Transverse colon (tissue), 3 donors: ENCODE measurements around the gene MFRP.

Source experiments
- POLR2A ChIP-seq: fragments of 450-650 bp; IDR thresholded peaks from one replicate; pipeline ENCODE4 v1.6.1; 2016; ENCODE audit warnings: antibody characterized with exemption, mild to moderate bottlenecking, moderate library complexity
- TF ChIP-seq, protein P1 (sequence below), 5 experiments: fragments of 200-600 bp in 3 of 5; fragments of 450-650 bp in 2 of 5; sonication (generic) in 3 of 5; IDR thresholded peaks; 1 replicate in 2 of 5; 2 replicates in 3 of 5; pipeline ENCODE4 v1.5.1; 2016 to 2017; ENCODE audit warnings: antibody characterized with exemption in 5 of 5, inconsistent platforms in 3 of 5, mild to moderate bottlenecking in 2 of 5, moderate library complexity in 1 of 5

DNA sequence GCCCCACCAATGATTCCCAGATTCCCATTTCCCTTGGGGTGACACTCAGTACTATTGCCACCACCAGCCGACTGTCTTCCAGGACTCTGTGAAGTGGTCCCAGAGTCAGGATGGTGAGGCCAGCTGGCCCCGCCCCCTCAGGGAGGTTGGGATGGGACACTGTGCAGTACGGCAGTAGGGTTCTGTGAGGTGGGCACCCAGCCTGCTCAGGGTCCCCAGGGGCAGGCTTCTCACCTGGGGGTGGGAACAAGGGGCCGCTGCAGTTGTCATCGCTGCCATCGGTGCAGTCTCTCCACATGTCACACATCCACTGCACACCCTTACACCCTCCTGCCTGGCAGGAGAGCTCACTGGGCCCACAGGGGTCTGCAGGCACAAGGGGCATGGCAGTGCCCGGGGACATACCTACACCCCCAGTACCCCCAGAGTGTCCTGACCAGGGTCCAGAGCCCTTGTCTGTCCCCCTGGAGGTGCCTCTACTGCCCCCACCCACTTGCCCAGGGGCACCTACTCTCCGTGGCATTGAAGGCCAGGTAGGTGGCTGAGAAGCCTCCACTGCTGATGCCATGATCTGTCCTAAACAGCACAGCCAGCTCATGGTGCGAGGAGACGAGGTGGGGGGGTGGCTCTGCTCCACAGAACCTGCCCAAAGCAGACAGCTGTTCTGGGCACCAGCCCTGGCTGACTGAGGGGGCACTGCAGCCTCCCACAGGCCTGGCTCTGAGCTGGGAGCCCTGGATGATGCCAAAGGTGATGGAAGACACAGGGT is 4.0 kb downstream of the MFRP start:
- TF ChIP-seq, protein P1, sequence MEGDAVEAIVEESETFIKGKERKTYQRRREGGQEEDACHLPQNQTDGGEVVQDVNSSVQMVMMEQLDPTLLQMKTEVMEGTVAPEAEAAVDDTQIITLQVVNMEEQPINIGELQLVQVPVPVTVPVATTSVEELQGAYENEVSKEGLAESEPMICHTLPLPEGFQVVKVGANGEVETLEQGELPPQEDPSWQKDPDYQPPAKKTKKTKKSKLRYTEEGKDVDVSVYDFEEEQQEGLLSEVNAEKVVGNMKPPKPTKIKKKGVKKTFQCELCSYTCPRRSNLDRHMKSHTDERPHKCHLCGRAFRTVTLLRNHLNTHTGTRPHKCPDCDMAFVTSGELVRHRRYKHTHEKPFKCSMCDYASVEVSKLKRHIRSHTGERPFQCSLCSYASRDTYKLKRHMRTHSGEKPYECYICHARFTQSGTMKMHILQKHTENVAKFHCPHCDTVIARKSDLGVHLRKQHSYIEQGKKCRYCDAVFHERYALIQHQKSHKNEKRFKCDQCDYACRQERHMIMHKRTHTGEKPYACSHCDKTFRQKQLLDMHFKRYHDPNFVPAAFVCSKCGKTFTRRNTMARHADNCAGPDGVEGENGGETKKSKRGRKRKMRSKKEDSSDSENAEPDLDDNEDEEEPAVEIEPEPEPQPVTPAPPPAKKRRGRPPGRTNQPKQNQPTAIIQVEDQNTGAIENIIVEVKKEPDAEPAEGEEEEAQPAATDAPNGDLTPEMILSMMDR (IDR thresholded peaks at IDR 0.05): no peak
- no peak for TF ChIP-seq POLR2A
